Erythroblast (primary cell): ENCODE measurements around the gene FRRS1.

Experiments
- GATA1 ChIP-seq: IDR thresholded peaks from 2 replicates; pipeline ENCODE4 v1.6.1; 2011; ENCODE audit warnings: low read depth, mild to moderate bottlenecking, control low read depth, low read length, moderate library complexity
- POLR2A ChIP-seq: IDR thresholded peaks from 2 replicates; pipeline ENCODE4 v1.6.1; 2011; ENCODE audit warnings: mild to moderate bottlenecking, low read length

- TF ChIP-seq POLR2A (no peak), GATA1 (no peak)
Measured at GRCh38 chr1:99728494-99729235, 37.8 kb downstream of the FRRS1 start.
